ENCODE results near the gene ABR. TPM values are rescaled to one million over a fixed set of nuclear protein-coding genes. Genes with fewer than 3 reads are reported as not detected.

ABR gene
- total RNA-seq, 1 experiment from 2014 or later: 35.4 TPM

Small RNA genes within 50 kb of the gene (microRNA-seq; reads per million reads assigned to microRNA genes)
- 1.8 reads per million for gene MIR3183 (ENCODE audit: unreplicated experiment)

Other genes starting within 250 kb of the ABR start
- gene NXN, start 200.2 kb downstream of the ABR start, total RNA-seq (2014; rRNA removed): 20.8 and 25.6 TPM in 2 replicates
- gene TIMM22, start 182.9 kb downstream of the ABR start, total RNA-seq (2014; rRNA removed): 17.2 and 17.7 TPM in 2 replicates
- not detected in 2 replicates for gene BHLHA9, start 90.5 kb upstream of the ABR start, total RNA-seq (2014; rRNA removed)
- gene TRARG1, start 99.7 kb upstream of the ABR start, total RNA-seq (2014; rRNA removed): not detected in 2 replicates
- 210 and 342 TPM in 2 replicates for gene YWHAE, start 220.2 kb upstream of the ABR start, total RNA-seq (2014; rRNA removed)